Hypothalamus (tissue), 51 donors: Measurements from ENCODE around the gene ECE1.
A peak's percentile ranks its signal among the peaks of the same experiment; 100 is the strongest.

Experiments
- DNase-seq, 51 donors: peaks; one replicate each; lab custom pipeline; 2025; lab: John Stamatoyannopoulos, UW

ECE1 gene

DNA sequence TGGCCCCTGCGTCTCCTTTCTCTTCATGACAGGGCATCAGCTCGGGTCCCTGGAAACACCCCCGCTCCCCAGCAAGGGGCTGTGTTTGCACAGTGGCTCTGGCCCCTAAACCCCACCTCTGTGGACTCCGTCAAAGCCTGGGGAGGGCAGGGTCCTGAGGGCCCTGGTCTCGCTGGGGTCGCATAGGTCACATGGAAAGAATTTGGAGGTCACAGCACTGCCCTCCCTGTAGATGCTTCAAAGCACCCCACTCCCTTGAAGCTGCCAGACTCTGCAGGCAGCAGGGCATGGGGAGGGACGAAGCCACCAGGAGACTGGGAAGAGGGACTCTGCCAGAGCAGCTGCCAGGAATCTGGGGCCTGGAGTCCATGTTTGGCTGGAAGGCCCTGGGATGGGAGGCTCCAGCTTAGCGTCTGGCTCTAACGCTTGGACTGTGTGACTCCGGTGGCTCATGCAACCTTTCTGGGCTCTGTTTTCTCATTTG is 36.6 kb upstream of the ECE1 start:
- DNase-seq, result peak in 3 of 51 donors; percentile 10 to 24 (median 17)

DNA sequence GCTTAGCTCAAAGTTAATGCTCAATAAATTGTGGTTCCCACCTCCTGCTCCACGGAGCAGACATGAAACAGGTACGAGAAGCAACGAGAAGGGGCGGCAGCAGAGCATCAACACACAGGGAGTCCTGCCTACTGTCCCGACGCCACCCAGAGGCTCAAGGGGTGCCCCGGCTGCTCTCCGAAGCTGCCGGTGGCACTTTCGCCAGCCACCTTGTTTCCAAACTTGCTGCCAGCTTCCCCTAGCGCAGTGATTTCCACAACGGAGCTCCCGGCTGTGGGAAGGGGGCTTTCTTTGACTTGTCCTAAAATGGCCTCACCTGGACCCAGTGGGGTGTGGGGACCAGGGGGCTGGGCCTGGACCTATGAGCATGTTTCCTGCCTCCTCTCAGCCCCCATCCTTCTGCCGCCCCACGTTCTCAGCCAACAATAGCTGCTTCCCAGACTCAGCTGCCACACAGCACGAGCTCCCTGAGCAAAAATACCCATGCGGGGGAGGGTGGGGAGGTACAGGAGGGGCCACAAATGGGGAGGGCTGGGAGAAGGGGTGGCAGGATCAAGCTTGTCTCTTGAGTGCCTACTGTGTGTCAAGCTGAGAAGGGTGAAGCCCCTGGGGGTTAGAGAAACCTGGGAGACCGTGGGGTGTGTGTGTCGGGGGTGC is 35.6 kb upstream of the ECE1 start:
- DNase-seq, result peak in 3 of 51 donors; percentile 20 to 53 (median 37)

DNA sequence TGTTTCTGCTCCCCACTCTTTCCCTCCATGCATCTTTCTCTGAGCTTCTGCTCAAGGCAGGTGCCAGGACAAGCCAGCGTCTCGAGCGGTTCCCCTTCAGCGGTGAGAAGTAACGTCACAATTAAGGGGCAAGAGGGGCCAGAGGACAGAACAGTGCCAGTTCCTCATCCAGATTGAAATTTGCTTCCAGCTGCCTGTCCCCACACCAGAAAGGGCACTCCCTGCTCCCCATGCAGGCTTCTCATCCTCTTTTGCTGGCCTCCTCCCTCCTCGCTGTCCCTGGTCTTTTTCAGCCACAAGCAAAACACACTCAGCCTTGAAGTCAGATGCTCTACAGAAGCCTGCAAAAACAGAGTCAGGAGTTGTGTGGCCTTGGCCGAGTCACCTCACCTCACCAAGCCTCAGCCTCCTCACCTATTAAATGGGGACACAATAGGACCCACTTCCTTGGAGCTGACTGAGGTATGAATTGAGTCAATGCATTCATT is 35.0 kb upstream of the ECE1 start:
- no peak for DNase-seq

DNA sequence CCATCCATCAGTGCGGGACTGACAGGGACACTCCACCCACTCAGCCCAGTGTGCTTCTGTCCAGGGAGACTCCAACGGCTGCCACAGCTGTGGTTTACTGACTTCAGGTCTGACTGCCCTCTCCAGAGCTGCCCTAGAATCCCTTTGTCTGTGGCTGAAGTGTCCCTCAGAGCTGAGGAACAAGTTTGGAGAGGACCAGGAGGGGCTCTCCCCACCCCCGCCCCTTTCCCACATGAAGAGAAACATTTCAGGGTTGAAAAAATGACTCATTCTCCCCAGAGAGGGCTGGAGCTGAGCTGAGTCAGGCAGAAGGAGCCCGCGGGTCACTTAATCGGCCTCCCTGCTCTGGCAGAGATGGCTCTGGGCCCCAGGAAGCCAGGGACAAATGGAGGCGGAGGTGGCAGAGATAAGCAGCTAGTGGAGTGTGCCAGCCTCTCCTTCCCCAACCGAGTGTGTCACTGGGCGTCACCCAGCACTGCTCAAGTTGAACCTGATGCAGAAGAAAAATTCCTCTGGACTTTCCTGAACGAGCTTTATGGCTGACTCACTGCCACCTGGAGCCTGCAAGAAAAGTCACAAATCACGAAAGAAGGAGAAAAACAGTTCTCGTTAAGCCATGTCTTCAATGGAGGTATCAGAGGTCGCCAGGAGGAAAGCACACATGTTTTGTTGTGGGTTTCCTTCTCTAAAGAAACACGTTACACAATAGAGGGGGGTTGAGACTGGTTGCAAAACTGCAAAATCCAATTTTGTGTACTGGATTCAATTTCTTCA is 34.3 kb upstream of the ECE1 start:
- peak in 11 of 51 donors; percentile 25 to 68 (median 39) for DNase-seq

- DNase-seq, result no peak
Observed at GRCh38 chr1:21323091-21323490, 32.8 kb upstream of the ECE1 start.

DNA sequence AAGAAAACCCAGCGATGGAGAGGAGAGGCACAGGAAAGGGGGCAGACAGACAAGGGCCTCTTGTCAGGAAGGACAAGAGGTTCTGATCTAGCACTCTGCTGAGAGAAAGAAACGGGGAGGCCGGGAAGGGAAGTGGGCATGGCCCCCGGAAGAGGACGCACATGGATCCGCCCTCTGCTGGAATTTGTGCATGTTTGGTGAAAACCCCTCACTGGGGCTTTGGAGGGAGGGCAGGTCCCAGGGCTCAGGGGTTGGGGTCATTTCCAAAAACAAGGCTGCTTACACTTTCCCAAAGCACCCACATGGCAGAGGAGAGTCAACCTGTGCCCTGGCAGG is 32.4 kb upstream of the ECE1 start:
- no peak for DNase-seq

GRCh38 chr1:21321963-21322680 is 31.9 kb upstream of the ECE1 start:
- no peak for DNase-seq

GRCh38 chr1:21320410-21321108 is 30.3 kb upstream of the ECE1 start:
- no peak for DNase-seq

DNA sequence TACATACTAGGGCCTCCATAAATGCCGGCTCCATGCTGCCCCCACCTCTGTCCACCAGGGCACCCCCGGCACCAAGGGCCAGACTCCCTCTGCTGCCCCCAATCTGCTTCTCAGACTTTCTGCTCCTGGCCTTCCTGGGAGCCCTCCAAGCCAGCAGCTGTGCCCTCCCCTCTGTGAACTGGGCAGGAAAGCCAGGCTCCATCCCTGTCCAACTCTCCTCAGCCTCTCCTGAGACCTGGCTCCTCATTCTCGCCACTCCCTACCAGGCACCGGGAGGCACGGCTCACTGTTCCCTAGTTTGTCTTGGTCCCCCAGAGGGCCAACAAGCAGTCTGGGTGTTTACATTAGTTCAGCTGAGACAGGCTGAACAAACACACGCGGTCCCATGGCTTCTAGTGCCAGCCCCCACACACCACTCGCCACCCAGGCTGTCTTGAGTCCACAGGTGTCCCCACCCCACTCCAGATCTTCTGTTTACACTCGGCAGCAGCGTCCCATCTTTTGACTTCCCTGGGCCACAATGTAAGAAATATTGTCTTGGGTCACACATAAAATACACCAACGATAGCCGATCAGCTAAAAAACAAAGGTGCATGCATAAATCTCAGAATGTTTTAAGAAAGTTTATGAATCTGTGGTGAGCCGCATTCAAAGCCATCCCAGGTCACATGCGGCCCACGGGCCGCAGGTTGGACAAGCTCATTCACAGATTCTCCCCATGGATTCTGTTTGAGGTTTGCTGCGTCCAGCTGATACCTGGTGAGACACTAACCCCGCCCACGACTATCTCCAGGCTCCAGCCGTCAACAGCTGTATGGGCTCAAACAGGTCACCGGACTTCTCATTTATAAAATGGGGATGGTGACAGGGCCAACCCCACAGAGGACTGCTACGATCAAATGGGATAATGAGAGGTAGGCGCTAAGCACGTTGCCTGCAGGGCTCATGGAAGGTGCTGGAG is 29.5 kb upstream of the ECE1 start:
- DNase-seq, result peak in 7 of 51 donors; percentile 20 to 60 (median 31)

- peak in 36 of 51 donors; percentile 17 to 74 (median 52) for DNase-seq
Observed at GRCh38 chr1:21318714-21319159, 28.5 kb upstream of the ECE1 start.

DNA sequence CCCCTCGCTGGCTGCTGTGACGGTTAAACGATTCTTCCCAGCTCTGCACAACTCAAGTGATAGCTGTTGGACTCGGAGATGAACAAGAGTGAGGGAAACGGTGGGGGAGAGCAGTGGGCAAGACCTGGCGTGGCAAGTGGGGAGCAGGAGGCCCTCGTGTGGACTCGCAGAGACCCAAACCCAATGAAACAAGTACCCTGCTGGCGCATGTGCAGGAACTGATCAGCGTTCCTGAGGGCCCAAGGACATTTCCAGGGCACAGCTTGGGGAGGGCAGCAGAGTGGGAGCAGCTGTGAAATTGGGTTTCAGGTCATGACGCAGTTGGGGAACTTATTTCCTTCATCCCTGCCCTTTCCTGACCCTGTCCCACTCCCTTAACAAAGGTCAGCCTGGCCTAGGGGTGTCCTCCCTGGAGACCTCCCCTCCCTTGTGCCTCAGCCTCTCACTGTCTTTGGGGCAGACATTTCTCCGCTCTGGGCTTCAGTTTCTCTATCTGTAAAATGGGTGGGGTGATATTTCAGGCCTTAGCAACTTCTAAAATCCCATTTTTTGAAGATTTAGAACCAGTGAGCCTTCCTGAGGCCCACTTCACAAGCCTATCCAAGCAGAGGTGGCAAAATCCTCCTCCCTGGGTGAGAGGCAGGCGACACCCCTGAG is 27.9 kb upstream of the ECE1 start:
- peak in 1 of 51 donors; percentile 10 for DNase-seq

GRCh38 chr1:21317690-21318043 is 27.4 kb upstream of the ECE1 start:
- DNase-seq, result no peak

- DNase-seq, result peak in 41 of 51 donors; percentile 20 to 81 (median 57)
Observed at GRCh38 chr1:21317035-21317689, 26.9 kb upstream of the ECE1 start.

- DNase-seq, result no peak
Observed at GRCh38 chr1:21314743-21315396, 24.6 kb upstream of the ECE1 start.

DNA sequence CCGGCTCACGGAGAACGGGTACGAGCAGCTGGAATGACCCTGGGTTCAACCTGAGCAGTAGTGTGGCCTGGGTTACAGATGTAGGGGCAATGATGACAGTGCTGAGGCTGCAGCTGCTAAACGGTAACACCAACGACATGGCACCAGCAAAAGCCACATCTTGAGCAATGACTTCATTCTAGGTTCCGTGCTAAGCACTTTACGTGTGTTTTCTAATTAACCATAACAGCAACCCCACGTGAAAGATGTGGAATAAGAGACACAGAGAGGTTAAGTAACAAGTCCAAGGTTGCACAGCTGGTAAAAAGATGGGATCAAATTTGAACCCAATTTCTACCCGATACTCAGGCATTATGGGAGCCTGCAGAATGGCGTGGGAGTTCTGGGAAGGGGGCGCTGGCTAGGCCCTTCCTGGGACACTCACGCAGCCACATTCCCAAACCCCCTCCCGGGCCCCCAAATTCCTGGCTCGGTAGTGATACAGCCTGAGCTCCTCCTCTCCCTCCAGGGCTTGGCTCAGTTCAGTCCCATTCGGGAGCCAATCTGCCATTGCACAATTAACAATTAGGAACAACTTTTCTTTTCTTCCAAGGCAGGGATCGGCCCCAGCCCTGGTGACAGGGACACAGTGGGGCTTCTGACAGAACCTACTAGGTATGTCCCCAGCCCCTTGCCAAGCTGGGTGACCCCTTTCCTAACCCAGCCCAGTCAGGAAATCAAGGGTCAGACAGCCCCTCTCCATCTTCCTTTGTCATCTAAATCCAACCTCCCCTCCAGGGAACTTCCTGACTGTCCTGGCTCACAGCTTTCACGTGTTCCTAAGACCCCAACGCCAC is 23.8 kb upstream of the ECE1 start:
- peak in 7 of 51 donors; percentile 21 to 42 (median 36) for DNase-seq

DNA sequence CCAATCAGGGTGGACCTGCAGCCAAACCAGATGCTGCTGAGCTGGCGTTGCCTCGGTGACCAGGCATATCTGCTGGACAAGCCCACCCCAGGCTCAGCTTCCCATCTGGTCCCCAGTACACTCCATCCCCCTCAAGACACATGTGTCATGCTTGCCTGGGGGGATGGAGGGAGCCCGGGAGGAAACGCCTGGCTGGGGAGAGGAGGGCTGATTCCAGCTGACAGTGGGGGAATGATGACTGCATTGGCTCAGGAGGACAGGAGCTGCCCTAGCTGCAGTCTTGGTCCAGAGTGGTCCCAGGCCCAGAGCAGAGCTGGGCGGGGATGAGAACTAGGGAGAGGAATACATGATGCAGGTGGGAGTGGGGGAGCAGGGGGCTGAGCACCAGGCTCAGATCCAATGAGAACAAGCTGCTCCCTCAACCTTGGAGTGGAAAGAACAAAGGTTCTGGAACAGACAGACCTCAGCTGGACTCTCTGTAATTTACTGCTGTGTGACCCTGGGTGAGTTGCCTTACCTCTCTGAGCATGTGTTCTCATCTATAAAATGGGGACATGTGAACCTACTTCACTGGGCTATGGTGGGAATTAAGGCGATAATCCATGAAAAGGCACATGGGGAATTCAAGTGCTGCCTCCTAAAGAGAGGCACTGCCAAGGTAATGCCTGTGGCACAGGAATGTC is 23.1 kb upstream of the ECE1 start:
- peak in 3 of 51 donors; percentile 17 to 31 (median 21) for DNase-seq
